Erythroblast (primary cell): ENCODE results near the gene TMA7.

Experiments
- GATA1 ChIP-seq: IDR thresholded peaks from 2 replicates; pipeline ENCODE4 v1.6.1; 2011; ENCODE audit warnings: low read depth, mild to moderate bottlenecking, control low read depth, low read length, moderate library complexity
- POLR2A ChIP-seq: IDR thresholded peaks from 2 replicates; pipeline ENCODE4 v1.6.1; 2011; ENCODE audit warnings: mild to moderate bottlenecking, low read length

- TF ChIP-seq POLR2A (no peak), GATA1 (no peak)
These were observed 41.2 kb upstream of the TMA7 start for GRCh38 chr3:48398701-48399386.
